Gastrocnemius medialis (tissue), 4 donors: ENCODE measurements around the gene POLA1. TPM values are rescaled to one million over a fixed set of nuclear protein-coding genes. Genes with fewer than 3 reads are reported as not detected.
"Not testable (repeated sequence)": the region's sequence is repeated elsewhere in the genome, so short reads cannot be mapped to it uniquely, and the experiment has no call there.

Experiments used
- ATAC-seq, 2 donors: fragments of 150-250 bp; one replicate each; pipeline ENCODE4 v1.9.1; 2016
- DNase-seq, 2 donors: peaks; one replicate each; pipeline ENCODE4 v3.0.0-alpha.2; 2019
- H3K27ac ChIP-seq, 4 donors: fragments of 200-600 bp; sonication (generic); 1 replicate in 1 of 4; 2 replicates in 3 of 4; pipeline ENCODE4 v1.5.1; 2016 to 2018; ENCODE audit warnings: mild to moderate bottlenecking in 2 of 4, moderate library complexity in 1 of 4
- H3K27me3 ChIP-seq, 3 donors: fragments of 200-600 bp; sonication (generic) in 2 of 3; 1 replicate in 1 of 3; 2 replicates in 2 of 3; pipeline versions ENCODE4 v1.5.1 to v1.6.0; 2016 to 2019; ENCODE audit warnings: mild to moderate bottlenecking in 1 of 3, moderate library complexity in 1 of 3
- H3K36me3 ChIP-seq, 2 donors: fragments of 200-600 bp; sonication (generic) in 1 of 2; one replicate each; pipeline ENCODE4 v1.5.1; 2017 to 2018
- H3K4me1 ChIP-seq, 2 donors: fragments of 200-600 bp; sonication (generic) in 1 of 2; one replicate each; pipeline ENCODE4 v1.5.1; 2016 to 2017; ENCODE audit warnings: mild to moderate bottlenecking in 2 of 2
- H3K4me3 ChIP-seq, 4 donors: fragments of 200-600 bp; sonication (generic) in 3 of 4; 1 replicate in 1 of 4; 2 replicates in 3 of 4; pipeline ENCODE4 v1.5.1; 2016 to 2019; ENCODE audit warnings: mild to moderate bottlenecking in 2 of 4
- H3K9me3 ChIP-seq, 3 donors: fragments of 200-600 bp; sonication (generic) in 2 of 3; 1 replicate in 1 of 3; 2 replicates in 2 of 3; pipeline ENCODE4 v1.5.1; 2016 to 2019
- POLR2A ChIP-seq, 2 donors: fragments of 450-650 bp; IDR thresholded peaks; one replicate each; pipeline ENCODE4 v1.6.1; 2017; ENCODE audit warnings: antibody characterized with exemption in 2 of 2, mild to moderate bottlenecking in 2 of 2, moderate library complexity in 2 of 2
- in situ Hi-C, 4 donors: fragments of 200-750 bp; cut with MboI; loops; one replicate each; pipeline versions ENCODE4 v1.15.0 to v1.8.0; 2017; ENCODE audit warnings: low sequenced_read_pairs in 4 of 4
- intact Hi-C: fragments of 100-400 bp; cut with DNase I; formaldehyde crosslinking; loops from one replicate; pipeline ENCODE4 v1.15.1; 2023; ENCODE audit warnings: low total_unique reads
- total RNA-seq, 4 donors: library from RNA; depleted of rRNA; stranded (reverse); fragments of >200 nt; gene quantifications; one replicate each; pipeline versions ENCODE4 v1.1.0 to v1.2.3, GENCODE V29; 2016
- TF ChIP-seq, protein P1 (sequence below), 5 experiments: fragments of 450-650 bp in 3 of 5; fragments of 200-600 bp in 2 of 5; sonication (generic) in 2 of 5; IDR thresholded peaks in 4 of 5; conservative IDR thresholded peaks in 1 of 5; 1 replicate in 4 of 5; 2 replicates in 1 of 5; pipeline ENCODE4 v1.5.1; 2016 to 2019; ENCODE audit warnings: antibody characterized with exemption in 5 of 5, mild to moderate bottlenecking in 3 of 5, moderate library complexity in 3 of 5

POLA1 gene
- total RNA-seq, 4 donors from 2014 or later: 5.2 to 9.6 (median 6.9) TPM

- intact Hi-C loops: no loop called here
These were observed 46.3 kb upstream of the POLA1 start, which contains the start of gene PCYT1B for GRCh38 chrX:24647257-24648058. Gene PCYT1B (minus strand): TSS chrX:24647347. CDS start chrX:24647105, 242 bp downstream.

DNA sequence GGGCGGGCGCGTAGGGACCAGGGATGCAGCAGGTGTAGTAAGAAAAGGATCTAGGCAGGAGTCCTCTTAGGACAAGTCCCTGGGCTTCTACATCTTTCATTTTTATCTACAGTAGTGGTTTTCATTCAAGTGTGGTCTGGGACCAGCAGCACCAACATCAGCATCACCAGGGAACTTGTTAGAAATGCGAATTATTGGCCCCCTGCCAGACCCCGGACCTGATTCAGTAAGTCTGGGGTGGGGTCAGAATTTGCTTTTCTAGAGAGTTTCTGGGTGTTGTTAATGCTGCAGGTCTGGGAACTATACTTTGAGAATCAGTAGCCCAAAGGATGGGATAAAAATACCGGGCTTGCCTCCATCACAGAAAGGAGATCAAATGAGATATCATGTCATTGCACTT is 45.2 kb upstream of the POLA1 start:
- Histone ChIP-seq H3K36me3 (no peaks in the 10 kb centered on the region), H3K27ac (no peak overlapping the region), H3K4me3 (no peak overlapping the region), H3K4me1 (peaks cover 0 to 4% of the 10 kb centered on the region in 2 donors), H3K27me3 (peaks cover 0 to 8% (median 0%) of the 10 kb centered on the region in 3 donors), H3K9me3 (no peaks in the 10 kb centered on the region)
- ATAC-seq: no peak
- intact Hi-C loops: no loop called here
- no peak for TF ChIP-seq POLR2A (IDR thresholded peaks at IDR 0.05)
- TF ChIP-seq, protein P1, sequence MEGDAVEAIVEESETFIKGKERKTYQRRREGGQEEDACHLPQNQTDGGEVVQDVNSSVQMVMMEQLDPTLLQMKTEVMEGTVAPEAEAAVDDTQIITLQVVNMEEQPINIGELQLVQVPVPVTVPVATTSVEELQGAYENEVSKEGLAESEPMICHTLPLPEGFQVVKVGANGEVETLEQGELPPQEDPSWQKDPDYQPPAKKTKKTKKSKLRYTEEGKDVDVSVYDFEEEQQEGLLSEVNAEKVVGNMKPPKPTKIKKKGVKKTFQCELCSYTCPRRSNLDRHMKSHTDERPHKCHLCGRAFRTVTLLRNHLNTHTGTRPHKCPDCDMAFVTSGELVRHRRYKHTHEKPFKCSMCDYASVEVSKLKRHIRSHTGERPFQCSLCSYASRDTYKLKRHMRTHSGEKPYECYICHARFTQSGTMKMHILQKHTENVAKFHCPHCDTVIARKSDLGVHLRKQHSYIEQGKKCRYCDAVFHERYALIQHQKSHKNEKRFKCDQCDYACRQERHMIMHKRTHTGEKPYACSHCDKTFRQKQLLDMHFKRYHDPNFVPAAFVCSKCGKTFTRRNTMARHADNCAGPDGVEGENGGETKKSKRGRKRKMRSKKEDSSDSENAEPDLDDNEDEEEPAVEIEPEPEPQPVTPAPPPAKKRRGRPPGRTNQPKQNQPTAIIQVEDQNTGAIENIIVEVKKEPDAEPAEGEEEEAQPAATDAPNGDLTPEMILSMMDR (IDR thresholded peaks at IDR 0.05 in 4 of 5, conservative IDR thresholded peaks at IDR 0.05 in 1 of 5): no peak
- DNase-seq: no peak
- in situ Hi-C loops: no loop called here

More at GRCh38 chrX:24647257-24648058, 46.3 kb upstream of the POLA1 start, which contains the start of gene PCYT1B:
- peaks cover 0 to 4% of the 10 kb centered on the region in 2 donors for H3K4me1 ChIP-seq
- no peaks in the 10 kb centered on the region for H3K36me3 ChIP-seq
- H3K4me3 ChIP-seq: peak within 1 kb of the TSS in 3 of 4 donors; percentile 29 to 46 (median 33)
- ATAC-seq: peak; percentile 53 to 72
- H3K27me3 ChIP-seq: peaks cover 0 to 8% (median 0%) of the 10 kb centered on the region in 3 donors
- TF ChIP-seq POLR2A (IDR thresholded peaks at IDR 0.05): no peak
- TF ChIP-seq, protein P1 (IDR thresholded peaks at IDR 0.05 in 4 of 5, conservative IDR thresholded peaks at IDR 0.05 in 1 of 5): no peak
- in situ Hi-C loops: no loop called here
- H3K27ac ChIP-seq: no peak within 1 kb of the TSS
- no peaks in the 10 kb centered on the region for H3K9me3 ChIP-seq
- peak; percentile 16 to 18 for DNase-seq

GRCh38 chrX:24651783-24652182 is 41.9 kb upstream of the POLA1 start:
- Histone ChIP-seq H3K27me3 (peaks cover 0 to 4% (median 0%) of the 10 kb centered on the region in 3 donors), H3K4me1 (no peaks in the 10 kb centered on the region), H3K36me3 (no peaks in the 10 kb centered on the region), H3K9me3 (no peaks in the 10 kb centered on the region), H3K4me3 (no peak overlapping the region), H3K27ac (no peak overlapping the region)
- no peak for ATAC-seq
- DNase-seq: no peak
- intact Hi-C loops (no loop called here), in situ Hi-C loops (no loop called here)
- TF ChIP-seq, protein P1 (IDR thresholded peaks at IDR 0.05 in 4 of 5, conservative IDR thresholded peaks at IDR 0.05 in 1 of 5): no peak
- TF ChIP-seq POLR2A (IDR thresholded peaks at IDR 0.05): no peak

DNA sequence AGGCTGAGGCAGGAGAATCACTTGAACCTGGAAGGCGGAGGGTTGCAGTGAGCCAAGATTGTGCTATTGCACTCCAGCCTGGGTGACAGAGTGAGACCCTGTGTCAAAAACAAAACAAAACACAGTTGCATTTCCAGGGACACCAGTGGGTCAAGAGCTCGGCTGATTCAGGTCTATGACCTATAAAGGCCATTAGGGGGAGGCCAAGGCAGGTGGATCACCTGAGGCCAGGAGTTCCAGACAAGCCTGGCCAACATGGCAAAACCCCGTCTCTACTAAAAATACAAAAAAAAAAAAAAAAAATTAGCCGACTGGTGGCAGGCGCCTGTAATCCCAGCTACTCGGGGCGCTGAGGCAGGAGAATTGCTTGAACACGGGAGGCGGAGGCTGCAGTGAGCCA is 38.0 kb upstream of the POLA1 start:
- DNase-seq, in situ Hi-C loops, H3K27me3 ChIP-seq, H3K27ac ChIP-seq, H3K9me3 ChIP-seq, ATAC-seq, intact Hi-C loops, H3K4me1 ChIP-seq, H3K4me3 ChIP-seq, H3K36me3 ChIP-seq: not testable (repeated sequence)

DNA sequence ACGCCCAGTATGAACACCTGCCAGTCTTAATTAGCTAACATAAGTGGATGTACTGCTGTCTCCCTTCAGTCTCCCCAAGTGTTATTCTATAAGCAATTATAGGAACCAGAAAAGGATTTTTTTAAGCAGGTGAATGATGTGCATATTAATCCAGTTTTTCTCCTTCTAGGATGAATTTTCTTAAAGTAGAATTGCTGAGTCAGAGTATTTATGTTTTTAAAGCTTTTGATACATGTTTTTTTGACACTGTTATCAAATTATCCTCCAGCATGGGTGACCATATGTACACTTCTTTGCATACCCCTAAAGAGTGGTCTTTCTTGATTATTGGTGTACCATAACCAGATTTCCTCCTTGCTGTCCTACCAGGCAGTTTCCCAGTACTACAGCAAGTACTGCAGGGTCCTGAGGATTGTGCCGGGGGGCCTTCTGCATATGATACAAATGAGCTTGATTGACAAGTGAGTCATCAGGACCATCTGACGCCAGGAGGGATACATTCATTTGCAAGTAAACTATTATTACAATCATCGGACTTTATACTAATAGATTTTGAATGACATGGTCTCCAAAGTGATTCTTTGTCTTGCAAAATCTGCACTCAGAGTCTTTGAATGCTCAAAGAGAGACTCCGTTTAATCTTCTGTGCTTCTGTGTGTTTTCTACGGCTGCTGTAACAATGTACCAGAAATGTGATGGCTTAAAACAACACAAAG is 35.9 kb upstream of the POLA1 start:
- ATAC-seq (no peak), DNase-seq (no peak)
- no peak overlapping the region for H3K4me3 ChIP-seq
- no peaks in the 10 kb centered on the region for H3K36me3 ChIP-seq
- intact Hi-C loops: no loop called here
- H3K9me3 ChIP-seq: no peaks in the 10 kb centered on the region
- in situ Hi-C loops: no loop called here
- peaks cover 0 to 7% (median 0%) of the 10 kb centered on the region in 3 donors for H3K27me3 ChIP-seq
- no peak overlapping the region for H3K27ac ChIP-seq
- no peaks in the 10 kb centered on the region for H3K4me1 ChIP-seq
- no peak for TF ChIP-seq POLR2A (IDR thresholded peaks at IDR 0.05)
- TF ChIP-seq, protein P1 (IDR thresholded peaks at IDR 0.05 in 4 of 5, conservative IDR thresholded peaks at IDR 0.05 in 1 of 5): no peak
